ENCODE measurements around the gene KIZ.

The KIZ gene

DNA sequence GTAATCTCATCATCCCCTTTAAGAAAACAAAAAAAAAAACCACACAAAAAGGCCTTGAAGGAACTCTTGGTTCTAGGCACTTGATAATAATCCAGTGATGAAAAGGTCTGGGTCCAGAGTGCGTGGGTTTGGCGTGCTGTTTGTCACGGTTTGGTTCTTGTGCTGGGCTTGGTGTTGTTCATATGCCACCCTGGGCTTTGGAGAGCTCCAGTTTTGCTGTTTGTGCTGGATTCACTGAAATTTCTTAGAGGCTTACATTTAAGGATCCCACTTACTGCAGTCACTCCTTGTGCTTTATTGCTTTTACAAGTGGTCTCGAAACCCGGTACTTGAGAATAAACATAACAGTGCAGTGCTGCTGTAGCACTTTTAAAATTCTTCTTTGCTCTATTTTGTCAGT is 108.4 kb downstream of the KIZ start:
- no peak for DNase-seq
- 100% methylated on average over 3 of the region's 5 CpGs for WGBS (ENCODE audit: insufficient coverage)
- CTCF ChIA-PET, result interaction anchor here (0.6 to 2.9 kb wide), 12 partner anchors 11 to 640 kb away, joined by 3 to 49 read pairs (median 6); no protein-coding TSS in a partner anchor

GRCh38 chr20:21234806-21235483 is 109.1 kb downstream of the KIZ start:
- CTCF ChIA-PET, result interaction anchor here (0.6 to 3.4 kb wide), 29 partner anchors 8 to 1105 kb away, joined by 3 to 49 read pairs (median 5); no protein-coding TSS in a partner anchor
- WGBS (ENCODE audit: insufficient coverage), result 100% methylated on average over 5 of the region's 11 CpGs
- POLR2A ChIA-PET, result interaction anchor here (0.6 kb wide), 1 partner anchor 70 kb away, joined by 5 read pairs; no protein-coding TSS in a partner anchor

More for the DNA sequence above, 108.4 kb downstream of the KIZ start:
- POLR2A ChIA-PET, result no interaction called here
- H3K4me1 ChIP-seq (ENCODE audit: control extremely low read depth in 1 of 4, control insufficient read depth in 4 of 4, insufficient read depth in 4 of 4, low read length in 3 of 4), result peaks cover 0 to 2% (median 0%) of the 10 kb centered on the region in 4 experiments
- peaks cover 0 to 10% (median 2%) of the 10 kb centered on the region in 4 experiments for H3K36me3 ChIP-seq (ENCODE audit: control insufficient read depth in 4 of 4, insufficient read depth in 4 of 4, low read length in 3 of 4)
- no peak overlapping the region for H3K4me3 ChIP-seq (ENCODE audit: control insufficient read depth in 1 of 7, extremely low read depth in 1 of 7, insufficient read depth in 4 of 7, low read depth in 2 of 7, low read length in 6 of 7)
- no peaks in the 10 kb centered on the region for H3K27me3 ChIP-seq (replicated peaks in 2 of 5; ENCODE audit: control insufficient read depth in 4 of 5, insufficient read depth in 5 of 5, low read length in 4 of 5)
- H3K9me3 ChIP-seq (ENCODE audit: control extremely low read depth in 1 of 5, control insufficient read depth in 4 of 5, insufficient read depth in 2 of 5, low read depth in 1 of 5, low read length in 4 of 5), result no peaks in the 10 kb centered on the region
- H3K27ac ChIP-seq (ENCODE audit: insufficient read depth in 1 of 2, low read depth in 1 of 2, low read length in 2 of 2, poor library complexity in 1 of 2, severe bottlenecking in 2 of 2), result no peak overlapping the region

GRCh38 chr20:21235484-21236445 is 109.9 kb downstream of the KIZ start:
- CTCF ChIA-PET, result interaction anchor here (0.6 to 3.4 kb wide), 42 partner anchors 9 to 1105 kb away, joined by 3 to 49 read pairs (median 4); no protein-coding TSS in a partner anchor
- POLR2A ChIA-PET, result interaction anchor here (0.6 kb wide), 1 partner anchor 69 kb away, joined by 5 read pairs; no protein-coding TSS in a partner anchor

More at GRCh38 chr20:21234806-21235483, 109.1 kb downstream of the KIZ start:
- H3K4me3 ChIP-seq (ENCODE audit: control insufficient read depth in 1 of 7, extremely low read depth in 1 of 7, insufficient read depth in 4 of 7, low read depth in 2 of 7, low read length in 6 of 7), result no peak overlapping the region
- DNase-seq, result no peak
- no peaks in the 10 kb centered on the region for H3K27me3 ChIP-seq (replicated peaks in 2 of 5; ENCODE audit: control insufficient read depth in 4 of 5, insufficient read depth in 5 of 5, low read length in 4 of 5)
- H3K4me1 ChIP-seq (ENCODE audit: control extremely low read depth in 1 of 4, control insufficient read depth in 4 of 4, insufficient read depth in 4 of 4, low read length in 3 of 4), result peaks cover 0 to 2% (median 0%) of the 10 kb centered on the region in 4 experiments
- H3K27ac ChIP-seq (ENCODE audit: insufficient read depth in 1 of 2, low read depth in 1 of 2, low read length in 2 of 2, poor library complexity in 1 of 2, severe bottlenecking in 2 of 2), result no peak overlapping the region
- no peaks in the 10 kb centered on the region for H3K9me3 ChIP-seq (ENCODE audit: control extremely low read depth in 1 of 5, control insufficient read depth in 4 of 5, insufficient read depth in 2 of 5, low read depth in 1 of 5, low read length in 4 of 5)
- peaks cover 0 to 10% (median 2%) of the 10 kb centered on the region in 4 experiments for H3K36me3 ChIP-seq (ENCODE audit: control insufficient read depth in 4 of 4, insufficient read depth in 4 of 4, low read length in 3 of 4)

GRCh38 chr20:21237956-21238799 is 112.3 kb downstream of the KIZ start:
- Histone ChIP-seq H3K27me3 (replicated peaks in 2 of 5; ENCODE audit: control insufficient read depth in 4 of 5, insufficient read depth in 5 of 5, low read length in 4 of 5) (no peaks in the 10 kb centered on the region), H3K27ac (ENCODE audit: insufficient read depth in 1 of 2, low read depth in 1 of 2, low read length in 2 of 2, poor library complexity in 1 of 2, severe bottlenecking in 2 of 2) (no peak overlapping the region), H3K36me3 (ENCODE audit: control insufficient read depth in 4 of 4, insufficient read depth in 4 of 4, low read length in 3 of 4) (peaks cover 0 to 5% (median 0%) of the 10 kb centered on the region in 4 experiments), H3K4me1 (ENCODE audit: control extremely low read depth in 1 of 4, control insufficient read depth in 4 of 4, insufficient read depth in 4 of 4, low read length in 3 of 4) (peaks cover 0 to 2% (median 0%) of the 10 kb centered on the region in 4 experiments), H3K9me3 (ENCODE audit: control extremely low read depth in 1 of 5, control insufficient read depth in 4 of 5, insufficient read depth in 2 of 5, low read depth in 1 of 5, low read length in 4 of 5) (no peaks in the 10 kb centered on the region), H3K4me3 (ENCODE audit: control insufficient read depth in 1 of 7, extremely low read depth in 1 of 7, insufficient read depth in 4 of 7, low read depth in 2 of 7, low read length in 6 of 7) (no peak overlapping the region)
- POLR2A ChIA-PET, result no interaction called here
- WGBS (ENCODE audit: insufficient coverage), result 85% methylated on average over 7 of the region's 10 CpGs
- CTCF ChIA-PET, result interaction anchor here (0.7 to 3.4 kb wide), 5 partner anchors 17 to 402 kb away, joined by 3 to 15 read pairs (median 6); no protein-coding TSS in a partner anchor
- DNase-seq, result no peak

More at GRCh38 chr20:21235484-21236445, 109.9 kb downstream of the KIZ start:
- Histone ChIP-seq H3K27ac (ENCODE audit: insufficient read depth in 1 of 2, low read depth in 1 of 2, low read length in 2 of 2, poor library complexity in 1 of 2, severe bottlenecking in 2 of 2) (no peak overlapping the region), H3K27me3 (replicated peaks in 2 of 5; ENCODE audit: control insufficient read depth in 4 of 5, insufficient read depth in 5 of 5, low read length in 4 of 5) (no peaks in the 10 kb centered on the region), H3K9me3 (ENCODE audit: control extremely low read depth in 1 of 5, control insufficient read depth in 4 of 5, insufficient read depth in 2 of 5, low read depth in 1 of 5, low read length in 4 of 5) (no peaks in the 10 kb centered on the region), H3K4me1 (ENCODE audit: control extremely low read depth in 1 of 4, control insufficient read depth in 4 of 4, insufficient read depth in 4 of 4, low read length in 3 of 4) (peaks cover 0 to 2% (median 0%) of the 10 kb centered on the region in 4 experiments), H3K36me3 (ENCODE audit: control insufficient read depth in 4 of 4, insufficient read depth in 4 of 4, low read length in 3 of 4) (peaks cover 0 to 10% (median under 1%) of the 10 kb centered on the region in 4 experiments), H3K4me3 (ENCODE audit: control insufficient read depth in 1 of 7, extremely low read depth in 1 of 7, insufficient read depth in 4 of 7, low read depth in 2 of 7, low read length in 6 of 7) (no peak overlapping the region)
- WGBS (ENCODE audit: insufficient coverage), result 12% methylated on average over 9 of the region's 15 CpGs
- peak; percentile 69 to 83 (median 79) for DNase-seq

GRCh38 chr20:21238818-21239536 is 113.1 kb downstream of the KIZ start:
- ChIA-PET CTCF (interaction anchor here (2.0 kb wide), 1 partner anchor 266 kb away, joined by 10 read pairs; no protein-coding TSS in a partner anchor), POLR2A (no interaction called here)
- H3K4me1 ChIP-seq (ENCODE audit: control extremely low read depth in 1 of 4, control insufficient read depth in 4 of 4, insufficient read depth in 4 of 4, low read length in 3 of 4), result peaks cover 0 to 2% (median 0%) of the 10 kb centered on the region in 4 experiments
- no peak overlapping the region for H3K27ac ChIP-seq (ENCODE audit: insufficient read depth in 1 of 2, low read depth in 1 of 2, low read length in 2 of 2, poor library complexity in 1 of 2, severe bottlenecking in 2 of 2)
- no peak overlapping the region for H3K4me3 ChIP-seq (ENCODE audit: control insufficient read depth in 1 of 7, extremely low read depth in 1 of 7, insufficient read depth in 4 of 7, low read depth in 2 of 7, low read length in 6 of 7)
- H3K27me3 ChIP-seq (replicated peaks in 2 of 5; ENCODE audit: control insufficient read depth in 4 of 5, insufficient read depth in 5 of 5, low read length in 4 of 5), result no peaks in the 10 kb centered on the region
- 96% methylated on average over 6 of the region's 6 CpGs for whole genome bisulfite sequencing (ENCODE audit: insufficient coverage)
- peaks cover 0 to 5% (median 0%) of the 10 kb centered on the region in 4 experiments for H3K36me3 ChIP-seq (ENCODE audit: control insufficient read depth in 4 of 4, insufficient read depth in 4 of 4, low read length in 3 of 4)
- no peaks in the 10 kb centered on the region for H3K9me3 ChIP-seq (ENCODE audit: control extremely low read depth in 1 of 5, control insufficient read depth in 4 of 5, insufficient read depth in 2 of 5, low read depth in 1 of 5, low read length in 4 of 5)
- DNase-seq, result no peak

DNA sequence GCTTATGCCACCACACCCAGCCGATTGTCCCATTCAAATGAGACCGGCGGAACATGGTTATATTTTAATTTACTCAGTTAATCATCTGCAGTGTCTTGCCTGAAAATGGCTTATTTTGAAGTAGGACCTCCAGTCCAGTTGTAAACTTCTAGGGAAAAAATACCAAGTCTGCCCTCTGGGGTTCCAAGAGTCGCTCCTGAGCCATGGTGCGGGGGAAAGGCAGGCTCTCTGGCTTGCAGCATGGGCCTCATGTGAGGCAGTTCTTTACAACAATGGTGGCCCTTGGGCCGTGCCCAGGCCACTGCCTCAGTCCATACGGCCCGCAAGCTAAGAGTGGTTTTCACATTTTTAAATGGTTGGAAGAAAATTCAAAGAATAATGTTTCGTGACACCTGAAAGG is 114.5 kb downstream of the KIZ start:
- H3K27me3 ChIP-seq (replicated peaks in 2 of 5; ENCODE audit: control insufficient read depth in 4 of 5, insufficient read depth in 5 of 5, low read length in 4 of 5), result no peaks in the 10 kb centered on the region
- H3K4me3 ChIP-seq (ENCODE audit: control insufficient read depth in 1 of 7, extremely low read depth in 1 of 7, insufficient read depth in 4 of 7, low read depth in 2 of 7, low read length in 6 of 7), result no peak overlapping the region
- ChIA-PET CTCF (interaction anchor here (0.7 kb wide), 1 partner anchor 264 kb away, joined by 3 read pairs; no protein-coding TSS in a partner anchor), POLR2A (no interaction called here)
- peaks cover 0 to 6% (median 1%) of the 10 kb centered on the region in 4 experiments for H3K36me3 ChIP-seq (ENCODE audit: control insufficient read depth in 4 of 4, insufficient read depth in 4 of 4, low read length in 3 of 4)
- H3K27ac ChIP-seq (ENCODE audit: insufficient read depth in 1 of 2, low read depth in 1 of 2, low read length in 2 of 2, poor library complexity in 1 of 2, severe bottlenecking in 2 of 2), result no peak overlapping the region
- H3K4me1 ChIP-seq (ENCODE audit: control extremely low read depth in 1 of 4, control insufficient read depth in 4 of 4, insufficient read depth in 4 of 4, low read length in 3 of 4), result peaks cover 0 to 2% (median 0%) of the 10 kb centered on the region in 4 experiments
- DNase-seq, result no peak
- no peaks in the 10 kb centered on the region for H3K9me3 ChIP-seq (ENCODE audit: control extremely low read depth in 1 of 5, control insufficient read depth in 4 of 5, insufficient read depth in 2 of 5, low read depth in 1 of 5, low read length in 4 of 5)
- WGBS (ENCODE audit: insufficient coverage), result 98% methylated on average over 7 of the region's 9 CpGs

Measured in common myeloid progenitor, CD34-positive (primary cell).